Measurements from ENCODE around the gene DCANP1. TPM values are rescaled to one million over a fixed set of nuclear protein-coding genes. Genes with fewer than 3 reads are reported as not detected.
A peak's percentile ranks its signal among the peaks of the same experiment; 100 is the strongest.

Gene DCANP1
- total RNA-seq, 1 experiment from 2014 or later = not detected

DNA sequence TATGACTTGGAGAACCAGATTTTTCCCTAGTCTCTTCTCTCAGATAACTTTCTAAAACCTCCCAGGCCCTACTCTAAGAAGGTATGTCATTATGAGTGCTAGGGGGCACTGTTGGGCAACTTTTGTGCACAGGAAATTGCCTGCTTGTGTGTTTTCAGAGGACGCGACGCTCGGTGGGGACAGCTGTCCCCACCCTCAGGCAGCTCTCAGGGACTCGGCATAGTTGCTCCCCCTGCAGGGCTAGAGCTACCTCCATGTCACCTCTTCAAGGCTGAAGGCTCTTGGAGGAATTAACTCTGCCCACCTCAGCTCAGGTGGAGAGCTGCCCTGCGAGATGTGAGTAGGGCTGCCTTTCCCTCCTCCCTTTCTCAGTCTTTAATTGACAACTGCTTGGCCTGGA, 15.2 kb upstream of the DCANP1 start:
- ATAC-seq (peak; percentile 81), DNase-seq (ENCODE audit: low read depth, low spot score) (peak; percentile 90)
- no peaks in the 10 kb centered on the region for H3K27me3 ChIP-seq (ENCODE audit: insufficient read depth, low read length)
- BruUV-seq (replicated peaks) = no TSS peak
- H3K9me2 ChIP-seq (ENCODE audit: insufficient read depth) = no peaks in the 10 kb centered on the region
- ChIA-PET CTCF (interaction anchor here (0.7 to 14.2 kb wide), 22 partner anchors 10 to 368 kb away, joined by 3 to 476 read pairs (median 4); no protein-coding TSS in a partner anchor), RAD21 (ENCODE audit: low non-redundant PET in 1 of 2, low total read pairs in 2 of 2, uncharacterized antibody in 2 of 2, unreplicated experiment in 2 of 2) (interaction anchor here (1.0 to 2.6 kb wide), 4 partner anchors 90 to 104 kb away, joined by 3 to 9 read pairs (median 6); no protein-coding TSS in a partner anchor), POLR2A (interaction anchor here (1.6 kb wide), 1 partner anchor 91 kb away, joined by 5 read pairs; no protein-coding TSS in a partner anchor)
- H3K9me3 ChIP-seq (ENCODE audit: control insufficient read depth in 1 of 2, insufficient read depth in 1 of 2, low read depth in 1 of 2, low read length in 2 of 2) = no peaks in the 10 kb centered on the region
- no peak overlapping the region for H3K27ac ChIP-seq (ENCODE audit: low read depth, low read length)
- H3K4me1 ChIP-seq (ENCODE audit: control insufficient read depth in 1 of 2, insufficient read depth in 2 of 2, low read length in 2 of 2) = peaks cover 7 to 29% of the 10 kb centered on the region in 2 experiments; a peak in 3 of 4 replicates
- no peaks in the 10 kb centered on the region for H4K20me1 ChIP-seq (ENCODE audit: insufficient read depth)
- H3K36me3 ChIP-seq (ENCODE audit: control insufficient read depth in 1 of 2, insufficient read depth in 2 of 2, low read length in 2 of 2) = no peaks in the 10 kb centered on the region
- H3K79me2 ChIP-seq (ENCODE audit: insufficient read depth, low read length) = no peaks in the 10 kb centered on the region
- peak overlapping the region; percentile 22 for H3K4me2 ChIP-seq (ENCODE audit: low read length)
- no peak overlapping the region for H3K4me3 ChIP-seq (replicated peaks in 1 of 2; ENCODE audit: low read depth in 1 of 2, low read length in 2 of 2)
- intact Hi-C loops (cut with micrococcal nuclease) = loop anchor here (1.0 to 5.0 kb wide), 4 partner anchors 90 to 368 kb away; no protein-coding TSS in a partner anchor
- no peak overlapping the region for H2AFZ ChIP-seq (ENCODE audit: low read depth, low read length, poor library complexity, severe bottlenecking)
- H3K9ac ChIP-seq (ENCODE audit: low read length) = no peak overlapping the region
- peak; percentile 76 to 97 (median 82) for TF ChIP-seq CTCF (IDR thresholded peaks at IDR 0.05 in 2 of 3, conservative IDR thresholded peaks at IDR 0.05 in 1 of 3; ENCODE audit: borderline replicate concordance in 1 of 3, insufficient read depth in 1 of 3, low read depth in 2 of 3, low read length in 2 of 3)
- TF ChIP-seq CBX3 (IDR thresholded peaks at IDR 0.05; ENCODE audit: low read depth) = peak; percentile 69; the same call in 1 of the 2 replicates
- no peak for TF ChIP-seq TCF7L2 (IDR thresholded peaks at IDR 0.05; ENCODE audit: borderline replicate concordance, extremely low read depth, insufficient read depth, insufficient read length)
- TF ChIP-seq RAD21 (IDR thresholded peaks at IDR 0.05; ENCODE audit: low read depth) = peak; percentile 87
- TF ChIP-seq EGR1 (IDR thresholded peaks at IDR 0.05; ENCODE audit: low read depth) = no peak
- TF ChIP-seq, protein P1, sequence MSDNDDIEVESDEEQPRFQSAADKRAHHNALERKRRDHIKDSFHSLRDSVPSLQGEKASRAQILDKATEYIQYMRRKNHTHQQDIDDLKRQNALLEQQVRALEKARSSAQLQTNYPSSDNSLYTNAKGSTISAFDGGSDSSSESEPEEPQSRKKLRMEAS (IDR thresholded peaks at IDR 0.05) = peak; percentile 50; the same call in 1 of the 2 replicates
